GM19099 (cell line): ENCODE measurements around the gene HTRA3.

ENCODE experiments used
- POLR2A ChIP-seq: IDR thresholded peaks from 3 replicates; pipeline ENCODE4 v1.6.1; 2011; ENCODE audit warnings: low read depth; ENCODE audit not compliant: insufficient read length; ENCODE audit errors: extremely low read depth

Gene HTRA3

GRCh38 chr4:8297141-8297601 lies 27.6 kb downstream of the HTRA3 start:
- TF ChIP-seq POLR2A, result no peak

- TF ChIP-seq POLR2A, result no peak
Observed at GRCh38 chr4:8297691-8298485, 28.3 kb downstream of the HTRA3 start.

DNA sequence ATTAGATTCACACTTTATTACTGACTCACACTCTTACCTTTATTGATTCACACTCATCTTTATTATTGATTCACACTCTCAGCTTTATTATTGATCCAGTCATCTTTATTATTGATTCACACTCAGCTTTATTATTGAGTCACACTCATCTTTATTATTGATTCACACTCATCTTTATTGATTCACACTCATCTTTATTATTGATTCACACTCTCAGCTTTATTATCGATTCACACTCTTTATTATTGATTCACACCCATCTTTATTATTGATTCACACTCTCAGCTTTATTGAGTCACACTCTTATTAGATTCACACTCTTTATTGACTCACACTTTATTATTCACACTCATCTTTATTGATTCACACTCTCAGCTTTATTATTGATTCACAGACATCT lies 31.3 kb downstream of the HTRA3 start:
- TF ChIP-seq POLR2A, result no peak

DNA sequence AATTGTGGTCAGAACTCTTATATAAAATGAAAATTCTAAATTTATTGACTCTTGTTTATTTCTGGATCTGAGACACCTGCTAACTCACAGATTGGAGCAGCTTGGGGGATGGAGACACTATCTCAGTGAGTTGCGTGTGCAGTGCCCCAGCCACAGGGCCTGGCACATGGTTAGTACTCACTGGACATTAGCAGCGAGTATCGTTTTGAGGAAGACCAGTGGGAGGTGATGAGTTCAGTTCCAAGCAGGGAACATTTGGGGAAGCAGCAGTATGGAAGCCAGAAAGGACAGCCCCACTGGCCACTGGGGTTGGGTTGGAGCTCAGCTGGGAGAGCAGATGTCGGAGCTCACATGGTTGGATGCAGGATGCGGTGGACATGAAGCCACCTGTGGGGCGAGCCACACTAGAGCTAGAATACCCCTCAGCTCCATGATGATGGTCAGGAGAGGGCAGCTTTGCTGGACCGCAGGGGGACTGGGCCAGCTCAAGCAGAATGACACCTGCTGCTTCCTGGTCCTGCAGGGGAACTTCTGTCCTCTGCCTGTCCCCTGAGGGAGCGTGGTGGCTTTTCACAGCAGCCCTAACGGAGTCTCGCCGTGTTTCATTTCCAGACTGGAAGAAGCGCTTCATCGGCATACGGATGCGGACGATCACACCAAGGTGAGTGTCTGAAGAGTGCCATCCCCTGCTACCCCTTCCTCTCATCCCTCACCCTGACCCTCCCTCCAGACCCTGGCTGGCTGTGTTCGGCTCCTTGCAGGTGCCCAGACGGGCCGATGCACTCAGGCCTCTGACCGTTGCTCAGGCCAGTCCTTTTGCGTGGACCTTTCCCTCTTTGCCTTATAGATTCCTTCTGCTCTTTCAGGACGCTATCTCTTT lies 32.5 kb downstream of the HTRA3 start:
- TF ChIP-seq POLR2A, result no peak

GRCh38 chr4:8303081-8303480 lies 33.5 kb downstream of the HTRA3 start:
- TF ChIP-seq POLR2A, result no peak

GRCh38 chr4:8303485-8304281 lies 34.1 kb downstream of the HTRA3 start:
- no peak for TF ChIP-seq POLR2A

DNA sequence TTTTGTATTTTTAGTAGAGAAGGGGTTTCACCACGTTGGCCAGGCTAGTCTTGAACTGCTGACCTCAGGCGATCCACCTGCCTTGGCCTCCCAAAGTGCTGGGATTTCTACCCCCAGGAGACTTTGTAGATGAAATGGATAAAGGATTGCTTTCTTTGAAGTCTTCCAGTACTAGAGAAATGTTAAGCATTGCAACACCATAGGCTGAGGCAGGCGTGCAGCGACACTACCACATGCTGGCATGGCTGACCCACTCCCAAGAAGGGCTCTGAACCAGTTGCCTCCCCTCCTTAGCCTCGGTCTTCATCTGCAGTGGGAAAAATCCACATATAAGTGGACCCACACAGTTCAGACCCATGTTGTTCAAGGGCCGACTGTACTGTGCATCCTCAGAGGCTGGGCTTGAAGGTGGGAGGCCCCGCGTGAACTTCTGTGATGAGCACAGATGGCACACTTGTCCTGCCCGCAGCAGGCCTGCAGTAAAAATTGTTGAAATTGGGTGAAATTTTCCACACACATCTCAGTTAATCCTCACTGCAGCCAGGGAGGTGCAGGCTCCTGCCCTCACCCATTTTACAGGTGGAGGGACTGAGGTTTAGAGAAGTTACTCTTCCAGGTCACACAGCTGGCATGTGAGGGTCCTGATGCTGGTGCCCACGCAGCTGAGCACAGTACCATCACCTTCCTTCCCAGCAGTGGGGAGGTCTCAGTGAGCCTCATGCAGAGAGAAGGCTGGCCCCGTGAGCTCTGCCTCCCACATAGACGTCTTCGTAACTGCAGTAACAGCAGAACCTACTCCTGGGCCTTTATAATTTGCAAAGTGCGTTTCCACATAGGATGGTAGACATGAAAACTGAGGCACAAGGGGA lies 35.5 kb downstream of the HTRA3 start:
- TF ChIP-seq POLR2A, result no peak

DNA sequence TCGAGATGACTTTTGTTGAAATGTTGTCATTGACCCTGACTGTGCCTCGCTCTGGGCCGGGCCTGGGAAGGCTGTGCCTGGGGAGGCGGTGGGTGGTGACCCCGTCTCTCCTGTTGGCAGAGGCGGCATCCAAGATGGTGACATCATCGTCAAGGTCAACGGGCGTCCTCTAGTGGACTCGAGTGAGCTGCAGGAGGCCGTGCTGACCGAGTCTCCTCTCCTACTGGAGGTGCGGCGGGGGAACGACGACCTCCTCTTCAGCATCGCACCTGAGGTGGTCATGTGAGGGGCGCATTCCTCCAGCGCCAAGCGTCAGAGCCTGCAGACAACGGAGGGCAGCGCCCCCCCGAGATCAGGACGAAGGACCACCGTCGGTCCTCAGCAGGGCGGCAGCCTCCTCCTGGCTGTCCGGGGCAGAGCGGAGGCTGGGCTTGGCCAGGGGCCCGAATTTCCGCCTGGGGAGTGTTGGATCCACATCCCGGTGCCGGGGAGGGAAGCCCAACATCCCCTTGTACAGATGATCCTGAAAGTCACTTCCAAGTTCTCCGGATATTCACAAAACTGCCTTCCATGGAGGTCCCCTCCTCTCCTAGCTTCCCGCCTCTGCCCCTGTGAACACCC lies 36.4 kb downstream of the HTRA3 start:
- TF ChIP-seq POLR2A, result no peak

GRCh38 chr4:8306511-8307021 lies 37.0 kb downstream of the HTRA3 start:
- TF ChIP-seq POLR2A, result no peak

GRCh38 chr4:8307121-8307520 lies 37.6 kb downstream of the HTRA3 start:
- no peak for TF ChIP-seq POLR2A

DNA sequence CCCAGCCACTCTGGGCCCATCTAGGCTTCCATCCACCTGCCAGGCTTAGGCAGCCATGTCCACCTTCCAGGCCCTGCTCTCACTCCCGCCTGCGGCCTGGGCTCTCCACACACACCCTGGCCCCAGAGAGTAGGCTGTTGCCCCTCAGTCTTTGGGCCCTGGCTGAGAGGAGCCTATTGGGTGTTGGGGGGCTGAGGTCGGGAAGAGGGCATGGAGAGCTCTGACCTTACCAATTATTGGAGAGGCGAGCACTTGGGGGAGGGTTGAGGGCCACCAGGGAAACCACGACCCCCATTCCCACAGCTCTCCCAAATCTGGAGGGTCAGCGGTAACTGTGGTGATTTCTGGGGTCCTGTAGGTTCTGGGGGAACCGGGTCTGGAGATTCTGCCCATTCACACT lies 38.2 kb downstream of the HTRA3 start:
- no peak for TF ChIP-seq POLR2A

DNA sequence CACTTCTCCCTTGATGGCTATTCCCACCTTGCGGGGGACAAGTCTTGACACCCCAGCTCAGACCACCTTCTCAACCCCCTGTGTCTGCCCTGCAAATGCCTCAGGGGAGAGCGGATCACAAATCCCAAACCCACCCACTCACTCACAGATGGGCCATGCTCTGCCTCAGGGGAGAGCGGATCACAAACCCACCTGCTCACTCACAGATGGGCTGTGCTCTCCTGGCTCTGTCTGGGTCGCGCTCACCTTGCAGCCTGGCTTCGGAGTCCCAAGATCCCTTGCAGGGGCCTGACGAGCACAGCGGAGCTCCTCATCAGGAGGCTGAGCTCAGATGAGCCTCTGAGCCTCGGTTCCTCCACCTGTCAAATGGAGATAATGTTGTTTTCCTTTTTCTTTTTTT lies 38.6 kb downstream of the HTRA3 start:
- TF ChIP-seq POLR2A, result no peak
